H1 (cell line): Measurements from ENCODE around the gene C4orf46. TPM values are rescaled to one million over a fixed set of nuclear protein-coding genes. Genes with fewer than 3 reads are reported as not detected.

Experiments used
- CTCF ChIA-PET: fragments of 300-600 bp; sonication (Branson Sonifier 250); formaldehyde crosslinking; loops from one replicate; lab custom pipeline; 2021; ENCODE audit not compliant: partially characterized antibody; lab: Charles Lee
- POLR2A ChIA-PET: fragments of 300-600 bp; sonication (Branson Sonifier 250); formaldehyde crosslinking; loops from one replicate; lab custom pipeline; 2021; ENCODE audit warnings: inconsistent platforms; ENCODE audit not compliant: partially characterized antibody; lab: Charles Lee
- DNase-seq, 2 experiments: peaks; one replicate each; pipeline versions ENCODE4 v3.0.0 to v3.0.0-alpha.2; 2010 to 2022; ENCODE audit warnings: low spot score in 2 of 2, low read depth in 1 of 2, mixed read lengths in 1 of 2
- FAIRE-seq: peaks from 2 replicates; lab custom pipeline; 2011; peaks lifted over from hg19 to GRCh38; lab: Jason Lieb, UNC
- H2AFZ ChIP-seq: 2 replicates; pipeline ENCODE4 v1.8.1; 2012; ENCODE audit warnings: low read length, inconsistent platforms
- H2AK5ac ChIP-seq: 2 replicates; pipeline ENCODE4 v1.6.1; 2013; ENCODE audit warnings: low read depth, low read length
- H2BK120ac ChIP-seq: replicated peaks from 2 replicates; pipeline ENCODE3; 2013; ENCODE audit warnings: low read depth, low read length, inconsistent platforms
- H2BK12ac ChIP-seq: 2 replicates; pipeline ENCODE4 v1.6.1; 2013; ENCODE audit warnings: low read depth, low read length
- H2BK15ac ChIP-seq: 2 replicates; pipeline ENCODE4 v1.6.1; 2013; ENCODE audit warnings: low read length
- H2BK20ac ChIP-seq: 2 replicates; pipeline ENCODE4 v1.6.1; 2013; ENCODE audit warnings: low read length
- H2BK5ac ChIP-seq: 2 replicates; pipeline ENCODE4 v1.6.1; 2013; ENCODE audit warnings: low read depth, low read length
- H3K14ac ChIP-seq: 2 replicates; pipeline ENCODE4 v1.6.1; 2013; ENCODE audit warnings: inconsistent platforms; ENCODE audit not compliant: insufficient read length
- H3K18ac ChIP-seq: 2 replicates; pipeline ENCODE4 v1.6.1; 2013; ENCODE audit warnings: low read length; ENCODE audit errors: extremely low read depth
- H3K23ac ChIP-seq: 2 replicates; pipeline ENCODE4 v1.6.1; 2013; ENCODE audit warnings: inconsistent platforms; ENCODE audit not compliant: insufficient read length
- H3K23me2 ChIP-seq: 2 replicates; pipeline ENCODE4 v1.6.1; 2013; ENCODE audit warnings: low read depth, low read length
- H3K27ac ChIP-seq: 2 replicates; pipeline ENCODE4 v1.6.1; 2011; ENCODE audit warnings: low read depth, low read length, inconsistent platforms
- H3K27me3 ChIP-seq, 4 experiments: replicated peaks in 1 of 4; 1 replicate in 1 of 4; 2 replicates in 3 of 4; pipeline versions ENCODE4 v1.6.1 to v1.8.1; 2011 to 2013; ENCODE audit warnings: low read length in 3 of 4, mild to moderate bottlenecking in 3 of 4, inconsistent platforms in 2 of 4, mixed read lengths in 2 of 4, moderate library complexity in 1 of 4; ENCODE audit not compliant: control insufficient read depth in 3 of 4, insufficient read depth in 3 of 4; ENCODE audit errors: extremely low read depth in 1 of 4
- H3K36me3 ChIP-seq, 4 experiments: 2 replicates each; pipeline versions ENCODE4 v1.6.1 to v1.8.1; 2011 to 2013; ENCODE audit warnings: mild to moderate bottlenecking in 4 of 4, low read length in 3 of 4, moderate library complexity in 2 of 4, control low read depth in 1 of 4, inconsistent platforms in 1 of 4; ENCODE audit not compliant: insufficient read depth in 4 of 4, control insufficient read depth in 2 of 4
- H3K4ac ChIP-seq: replicated peaks from 2 replicates; pipeline ENCODE3; 2013; ENCODE audit warnings: low read length, low read depth, mixed read lengths, inconsistent platforms; ENCODE audit not compliant: insufficient read length
- H3K4me1 ChIP-seq, 4 experiments: replicated peaks in 1 of 4; 1 replicate in 1 of 4; 2 replicates in 3 of 4; pipeline versions ENCODE4 v1.6.1 to v1.8.1; 2011 to 2013; ENCODE audit warnings: low read length in 3 of 4, inconsistent platforms in 2 of 4, mixed read lengths in 1 of 4; ENCODE audit not compliant: insufficient read depth in 4 of 4, control insufficient read depth in 3 of 4
- H3K4me2 ChIP-seq, 2 experiments: 2 replicates each; pipeline versions ENCODE4 v1.6.1 to v1.8.1; 2011 to 2013; ENCODE audit warnings: low read depth in 2 of 2, low read length in 2 of 2, control low read depth in 1 of 2, inconsistent platforms in 1 of 2, mild to moderate bottlenecking in 1 of 2; ENCODE audit not compliant: insufficient read depth in 1 of 2
- H3K4me3 ChIP-seq, 4 experiments: fragments of 200-600, 300-600 bp in 1 of 4; sonication (generic), shearing (Covaris generic), sonication (Bioruptor Twin) in 1 of 4; 2 replicates each; pipeline versions ENCODE4 v1.5.1 to v1.8.1; 2011 to 2016; ENCODE audit warnings: low read length in 4 of 4, low read depth in 3 of 4, control low read depth in 2 of 4, inconsistent platforms in 2 of 4, mild to moderate bottlenecking in 2 of 4, mixed read lengths in 1 of 4, moderate library complexity in 1 of 4; ENCODE audit not compliant: insufficient read depth in 2 of 4; ENCODE audit errors: extremely low read depth in 1 of 4
- H3K56ac ChIP-seq: replicated peaks from 2 replicates; pipeline ENCODE3; 2013; ENCODE audit warnings: low read depth, mild to moderate bottlenecking, mixed read lengths, low read length, inconsistent platforms; ENCODE audit not compliant: insufficient read length
- H3K79me1 ChIP-seq: 2 replicates; pipeline ENCODE4 v1.6.1; 2013; ENCODE audit warnings: low read depth, low read length, control low read depth
- H3K79me2 ChIP-seq, 2 experiments: 2 replicates each; pipeline versions ENCODE4 v1.6.1 to v1.8.1; 2012 to 2013; ENCODE audit warnings: low read length in 2 of 2, mild to moderate bottlenecking in 2 of 2, inconsistent platforms in 1 of 2; ENCODE audit not compliant: insufficient read depth in 2 of 2, control insufficient read depth in 1 of 2
- H3K9ac ChIP-seq, 4 experiments: replicated peaks in 1 of 4; 1 replicate in 1 of 4; 2 replicates in 3 of 4; pipeline versions ENCODE4 v1.6.1 to v1.8.1; 2011 to 2013; ENCODE audit warnings: low read depth in 3 of 4, low read length in 3 of 4, control low read depth in 2 of 4, mild to moderate bottlenecking in 2 of 4, moderate library complexity in 2 of 4, inconsistent platforms in 1 of 4; ENCODE audit errors: extremely low read depth in 1 of 4
- H3K9me3 ChIP-seq, 2 experiments: 2 replicates each; pipeline versions ENCODE4 v1.6.1 to v1.8.1; 2012 to 2013; ENCODE audit warnings: mild to moderate bottlenecking in 2 of 2, moderate library complexity in 2 of 2, control low read depth in 1 of 2, inconsistent platforms in 1 of 2, low read depth in 1 of 2, low read length in 1 of 2, mixed read lengths in 1 of 2; ENCODE audit not compliant: insufficient read depth in 2 of 2
- H4K20me1 ChIP-seq, 2 experiments: replicated peaks in 1 of 2; 2 replicates each; pipeline versions ENCODE3 to v1.8.1; 2011 to 2013; ENCODE audit warnings: inconsistent platforms in 2 of 2, low read length in 2 of 2, mild to moderate bottlenecking in 1 of 2; ENCODE audit not compliant: insufficient read depth in 2 of 2, control insufficient read depth in 1 of 2
- H4K5ac ChIP-seq: 2 replicates; pipeline ENCODE4 v1.6.1; 2013; ENCODE audit warnings: low read length, low read depth, mixed read lengths, inconsistent platforms; ENCODE audit not compliant: insufficient read length
- H4K8ac ChIP-seq: 2 replicates; pipeline ENCODE4 v1.8.0; 2013; ENCODE audit warnings: mild to moderate bottlenecking, moderate library complexity, low read length, inconsistent platforms; ENCODE audit not compliant: insufficient read depth; ENCODE audit errors: extremely low read depth
- H4K91ac ChIP-seq: replicated peaks from 2 replicates; pipeline ENCODE3; 2013; ENCODE audit warnings: low read length, mixed read lengths, inconsistent platforms; ENCODE audit not compliant: insufficient read length
- BCL11A ChIP-seq, 2 experiments: IDR thresholded peaks; one replicate each; pipeline ENCODE4 v1.6.1; 2011; ENCODE audit warnings: low read depth in 2 of 2, low read length in 2 of 2, mild to moderate bottlenecking in 2 of 2
- CBX8 ChIP-seq: fragments of 300-800, 300-1000 bp; sonication (generic); IDR thresholded peaks from 2 replicates; pipeline ENCODE4 v1.7.1; 2016; ENCODE audit warnings: low read depth, low read length, borderline replicate concordance
- CHD1 ChIP-seq: IDR thresholded peaks from 2 replicates; pipeline ENCODE4 v1.6.1; 2012; ENCODE audit warnings: low read depth, low read length, improper control_type of control experiment
- MAFK ChIP-seq: IDR thresholded peaks from 2 replicates; pipeline ENCODE4 v1.6.1; 2012; ENCODE audit warnings: low read depth, mild to moderate bottlenecking, improper control_type of control experiment, low read length
- POU5F1 ChIP-seq: IDR thresholded peaks from 2 replicates; pipeline ENCODE4 v1.6.1; 2011; ENCODE audit warnings: low read depth, mild to moderate bottlenecking, low read length, moderate library complexity
- RNF2 ChIP-seq: fragments of 200-900, 300-1000 bp; sonication (generic); IDR thresholded peaks from 2 replicates; pipeline ENCODE4 v1.7.1; 2016; ENCODE audit warnings: borderline replicate concordance, low read depth, mild to moderate bottlenecking, antibody characterized with exemption, low read length; ENCODE audit not compliant: poor library complexity, severe bottlenecking; ENCODE audit errors: missing control alignments
- SAP30 ChIP-seq: fragments of 300-600 bp; sonication (generic); IDR thresholded peaks from 2 replicates; pipeline ENCODE4 v1.7.1; 2012; ENCODE audit warnings: low read length, moderate library complexity, mild to moderate bottlenecking, inconsistent platforms; ENCODE audit not compliant: insufficient read depth, insufficient replicate concordance
- SIRT6 ChIP-seq: IDR thresholded peaks from one replicate; pipeline ENCODE4 v1.7.1; 2012; ENCODE audit warnings: low read length, inconsistent platforms
- SRF ChIP-seq: IDR thresholded peaks from 2 replicates; pipeline ENCODE4 v1.6.1; 2011; ENCODE audit warnings: mild to moderate bottlenecking, low read depth, low read length, moderate library complexity
- TAF1 ChIP-seq: IDR thresholded peaks from 2 replicates; pipeline ENCODE4 v1.6.1; 2011; ENCODE audit warnings: mild to moderate bottlenecking, low read depth, low read length
- WGBS, 2 experiments: shearing (Covaris generic) in 1 of 2; methylation state at CpG; one replicate each; pipeline versions ENCODE4 v1.1.6 to v1.1.7; 2013 to 2015; ENCODE audit warnings: low lambda C conversion rate in 2 of 2, mixed read lengths in 2 of 2, inconsistent platforms in 1 of 2, low coverage in 1 of 2, missing lambda C conversion rate in 1 of 2; ENCODE audit not compliant: insufficient replicate concordance in 2 of 2, insufficient coverage in 1 of 2, insufficient read length in 1 of 2; ENCODE audit errors: extremely low coverage in 1 of 2, missing lambda C conversion rate in 1 of 2; 5-methylcytosine and 5-hydroxymethylcytosine counted together
- polyA plus RNA-seq, 7 experiments: library from polyadenylated mRNA; depleted of rRNA in 3 of 7; stranded (reverse) in 5 of 7; unstranded in 2 of 7; fragments of >200 nt in 5 of 7; fragments of 200-250 nt in 2 of 7; gene quantifications; 1 replicate in 5 of 7; 2 replicates in 1 of 7; 4 replicates in 1 of 7; pipeline versions ENCODE4 v1.2.1 to v1.2.3, GENCODE V29; 2011 to 2013; ENCODE audit warnings: missing spikeins in 2 of 7, mixed read lengths in 2 of 7
- total RNA-seq: library from RNA; stranded (reverse); fragmentation: NEBNext Ultra II Directional; extraction: Animal tissue kit (Norgen Biotek cat#: 25700); gene quantifications from 2 replicates; pipeline ENCODE4 v1.2.1, GENCODE V29; 2021
- TF ChIP-seq, protein P1 (sequence below), 3 experiments: IDR thresholded peaks; 1 replicate in 2 of 3; 2 replicates in 1 of 3; pipeline versions ENCODE4 v1.5.1 to v1.6.1; 2011; ENCODE audit warnings: low read length in 3 of 3, mild to moderate bottlenecking in 3 of 3, inconsistent platforms in 2 of 3, low read depth in 1 of 3, moderate library complexity in 1 of 3; ENCODE audit not compliant: insufficient read depth in 1 of 3; ENCODE audit errors: control extremely low read depth in 1 of 3

The C4orf46 gene
- total and polyA plus RNA-seq, 2 of the 8 experiments (the other 6 are each of a cell fraction or from before 2014, with no cell fraction given): 19.8 to 28.6 TPM

DNA sequence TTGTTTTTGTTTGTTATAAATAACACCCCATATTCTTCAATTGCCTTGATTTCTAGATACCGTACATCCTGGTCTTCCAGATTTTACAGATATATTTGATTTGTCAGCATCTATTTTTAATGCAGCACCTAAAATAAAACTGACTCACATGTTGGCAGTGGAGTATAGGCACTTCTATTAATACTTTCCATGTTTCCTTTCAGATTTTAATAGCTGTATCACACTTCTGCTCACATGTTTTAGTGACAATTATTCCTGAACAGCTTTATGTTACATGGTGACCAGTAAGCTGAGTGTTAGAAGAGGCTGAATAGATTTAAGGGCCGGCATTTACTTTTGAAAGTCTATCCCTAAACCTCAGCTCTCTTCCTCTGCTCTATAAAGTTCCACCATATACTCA is 46.1 kb downstream of the C4orf46 start:
- Histone ChIP-seq H4K20me1 (no peaks in the 10 kb centered on the region), H3K27ac (no peak overlapping the region), H3K4ac (no peak overlapping the region), H3K56ac (no peak overlapping the region), H3K23ac (no peak overlapping the region), H2AFZ (no peak overlapping the region), H3K23me2 (no peaks in the 10 kb centered on the region), H2BK20ac (no peak overlapping the region), H3K9ac (no peak overlapping the region), H3K9me3 (no peaks in the 10 kb centered on the region), H2BK12ac (no peak overlapping the region), H3K79me1 (no peaks in the 10 kb centered on the region), H2AK5ac (no peak overlapping the region), H3K18ac (no peak overlapping the region), H3K36me3 (no peaks in the 10 kb centered on the region), H3K4me1 (no peaks in the 10 kb centered on the region), H3K4me2 (no peak overlapping the region), H2BK120ac (no peak overlapping the region), H3K79me2 (no peaks in the 10 kb centered on the region), H4K91ac (no peak overlapping the region), H4K8ac (no peak overlapping the region), H4K5ac (no peak overlapping the region), H3K14ac (no peak overlapping the region), H2BK5ac (no peak overlapping the region), H3K4me3 (no peak overlapping the region), H3K27me3 (no peaks in the 10 kb centered on the region), H2BK15ac (no peak overlapping the region)
- WGBS, 2 experiments: 88% methylated on average over 2 of the region's 2 CpGs; no CpG with 5 or more reads in 1 of the 2 experiments
- no peak for FAIRE-seq
- CTCF ChIA-PET: interaction anchor here (0.5 to 4.0 kb wide), 26 partner anchors 9 to 758 kb away, joined by 3 to 27 read pairs (median 4); no protein-coding TSS in a partner anchor
- DNase-seq: no peak
- POLR2A ChIA-PET: no interaction called here
- TF ChIP-seq POU5F1 (no peak), MAFK (no peak), CHD1 (no peak), SIRT6 (no peak), TAF1 (no peak), SAP30 (no peak), SRF (no peak), RNF2 (no peak), BCL11A (IDR thresholded peaks at IDR 0.05; ENCODE audit: low read depth in 2 of 2, low read length in 2 of 2) (no peak), CBX8 (no peak)
- TF ChIP-seq, protein P1, sequence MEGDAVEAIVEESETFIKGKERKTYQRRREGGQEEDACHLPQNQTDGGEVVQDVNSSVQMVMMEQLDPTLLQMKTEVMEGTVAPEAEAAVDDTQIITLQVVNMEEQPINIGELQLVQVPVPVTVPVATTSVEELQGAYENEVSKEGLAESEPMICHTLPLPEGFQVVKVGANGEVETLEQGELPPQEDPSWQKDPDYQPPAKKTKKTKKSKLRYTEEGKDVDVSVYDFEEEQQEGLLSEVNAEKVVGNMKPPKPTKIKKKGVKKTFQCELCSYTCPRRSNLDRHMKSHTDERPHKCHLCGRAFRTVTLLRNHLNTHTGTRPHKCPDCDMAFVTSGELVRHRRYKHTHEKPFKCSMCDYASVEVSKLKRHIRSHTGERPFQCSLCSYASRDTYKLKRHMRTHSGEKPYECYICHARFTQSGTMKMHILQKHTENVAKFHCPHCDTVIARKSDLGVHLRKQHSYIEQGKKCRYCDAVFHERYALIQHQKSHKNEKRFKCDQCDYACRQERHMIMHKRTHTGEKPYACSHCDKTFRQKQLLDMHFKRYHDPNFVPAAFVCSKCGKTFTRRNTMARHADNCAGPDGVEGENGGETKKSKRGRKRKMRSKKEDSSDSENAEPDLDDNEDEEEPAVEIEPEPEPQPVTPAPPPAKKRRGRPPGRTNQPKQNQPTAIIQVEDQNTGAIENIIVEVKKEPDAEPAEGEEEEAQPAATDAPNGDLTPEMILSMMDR (IDR thresholded peaks at IDR 0.05; ENCODE audit: control extremely low read depth in 1 of 3, insufficient read depth in 1 of 3, low read depth in 1 of 3, low read length in 3 of 3): no peak
